ENCODE data around the gene FAAP100. TPM values are rescaled to one million over a fixed set of nuclear protein-coding genes. Genes with fewer than 3 reads are reported as not detected.
"Not testable (repeated sequence)": the region's sequence is repeated elsewhere in the genome, so short reads cannot be mapped to it uniquely, and the experiment has no call there.

FAAP100 gene
- polyA plus RNA-seq, 1 of the 3 experiments (the other 2 are of a cell fraction), result 18.9 TPM

GRCh38 chr17:81531013-81531412, 21.1 kb downstream of the FAAP100 start:
- H4K20me1 ChIP-seq (ENCODE audit: insufficient read depth); H3K36me3 ChIP-seq (replicated peaks in 1 of 2; ENCODE audit: control insufficient read depth in 1 of 2, insufficient read depth in 2 of 2, low read length in 1 of 2); H3K9ac ChIP-seq; H3K27me3 ChIP-seq (ENCODE audit: insufficient read depth); H3K9me3 ChIP-seq; H3F3A ChIP-seq (replicated peaks; ENCODE audit: insufficient read depth); DNase-seq; H3K79me2 ChIP-seq (ENCODE audit: insufficient read depth); H3K4me2 ChIP-seq; H3K4me3 ChIP-seq (ENCODE audit: low read depth in 2 of 2, low read length in 1 of 2); H3K27ac ChIP-seq (ENCODE audit: low read depth in 2 of 2, low read length in 1 of 2); H3K9me2 ChIP-seq; H2AFZ ChIP-seq (ENCODE audit: low read depth): not testable (repeated sequence)
- 90% methylated on average over 6 of the region's 6 CpGs for WGBS (ENCODE audit: low lambda C conversion rate)
- H3K4me1 ChIP-seq (ENCODE audit: control insufficient read depth in 1 of 2, insufficient read depth in 2 of 2, low read depth in 1 of 2, low read length in 1 of 2), result peaks cover 0 to 19% of the 10 kb centered on the region in 2 experiments; a peak in 1 of 4 replicates
- POLR2A ChIA-PET, result interaction anchor here (1.3 kb wide), 1 partner anchor 16 kb away, joined by 3 read pairs; no protein-coding TSS in a partner anchor
- CTCF ChIA-PET, result interaction anchor here (0.9 to 1.6 kb wide), 3 partner anchors 12 to 47 kb away, joined by 3 to 5 read pairs (median 4); no protein-coding TSS in a partner anchor

- POLR2A ChIA-PET, result interaction anchor here (1.0 kb wide), 1 partner anchor 14 kb away, joined by 3 read pairs; no protein-coding TSS in a partner anchor
- no peaks in the 10 kb centered on the region for H3K9me2 ChIP-seq
- CTCF ChIA-PET, result interaction anchor here (0.9 to 1.7 kb wide), 5 partner anchors 18 to 276 kb away, joined by 3 to 7 read pairs (median 5); no protein-coding TSS in a partner anchor
- DNase-seq, result no peak
- H3K9ac ChIP-seq, result no peak overlapping the region
- WGBS (ENCODE audit: low lambda C conversion rate), result 66% methylated on average over 5 of the region's 6 CpGs
- no peaks in the 10 kb centered on the region for H3K9me3 ChIP-seq
- H3K27me3 ChIP-seq (ENCODE audit: insufficient read depth), result no peaks in the 10 kb centered on the region
- H3K27ac ChIP-seq (ENCODE audit: low read depth in 2 of 2, low read length in 1 of 2), result no peak overlapping the region
- no peaks in the 10 kb centered on the region for H3K79me2 ChIP-seq (ENCODE audit: insufficient read depth)
- TF ChIP-seq GABPA (IDR thresholded peaks at IDR 0.05; ENCODE audit: low read depth), result no peak
- no peak for TF ChIP-seq FOSL2 (IDR thresholded peaks at IDR 0.05; ENCODE audit: borderline replicate concordance, low read depth)
- TF ChIP-seq RFX5 (IDR thresholded peaks at IDR 0.05; ENCODE audit: low read length), result no peak
- TF ChIP-seq REST (IDR thresholded peaks at IDR 0.05; ENCODE audit: low read depth, low read length), result no peak
- TF ChIP-seq RAD21 (IDR thresholded peaks at IDR 0.05; ENCODE audit: low read length), result no peak
- no peak for TF ChIP-seq USF1 (IDR thresholded peaks at IDR 0.05; ENCODE audit: borderline replicate concordance, low read depth)
- TF ChIP-seq EP300 (IDR thresholded peaks at IDR 0.05; ENCODE audit: borderline replicate concordance in 1 of 2, low read depth in 1 of 2, low read length in 1 of 2), result no peak
- no peak for TF ChIP-seq POLR2AphosphoS5 (IDR thresholded peaks at IDR 0.05; ENCODE audit: low read depth, low read length)
- no peak for TF ChIP-seq PBX3 (IDR thresholded peaks at IDR 0.05)
- no peak for TF ChIP-seq ZBTB33 (IDR thresholded peaks at IDR 0.05; ENCODE audit: borderline replicate concordance, low read depth)
- TF ChIP-seq JUND (IDR thresholded peaks at IDR 0.05), result no peak
- TF ChIP-seq TEAD4 (IDR thresholded peaks at IDR 0.05; ENCODE audit: borderline replicate concordance, insufficient read depth), result no peak
- no peak for TF ChIP-seq USF2 (IDR thresholded peaks at IDR 0.05; ENCODE audit: borderline replicate concordance, low read depth, low read length)
- TF ChIP-seq NFIC (IDR thresholded peaks at IDR 0.05; ENCODE audit: borderline replicate concordance), result no peak
- no peak for TF ChIP-seq CHD2 (IDR thresholded peaks at IDR 0.05; ENCODE audit: low read length, partially characterized antibody)
- TF ChIP-seq RCOR1 (IDR thresholded peaks at IDR 0.05; ENCODE audit: low read length), result no peak
- H4K20me1 ChIP-seq (ENCODE audit: insufficient read depth), result no peaks in the 10 kb centered on the region; the same call in 1 of the 2 replicates
- H3K4me3 ChIP-seq (ENCODE audit: low read depth in 2 of 2, low read length in 1 of 2), result no peak overlapping the region
- no peaks in the 10 kb centered on the region for H3K36me3 ChIP-seq (replicated peaks in 1 of 2; ENCODE audit: control insufficient read depth in 1 of 2, insufficient read depth in 2 of 2, low read length in 1 of 2)
- peaks cover 0 to 11% of the 10 kb centered on the region in 2 experiments; a peak in 1 of 4 replicates for H3K4me1 ChIP-seq (ENCODE audit: control insufficient read depth in 1 of 2, insufficient read depth in 2 of 2, low read depth in 1 of 2, low read length in 1 of 2)
- H3K4me2 ChIP-seq, result no peak overlapping the region
- H3F3A ChIP-seq (replicated peaks; ENCODE audit: insufficient read depth), result peaks cover 15% of the 10 kb centered on the region
- H2AFZ ChIP-seq (ENCODE audit: low read depth), result no peak overlapping the region
Measured at GRCh38 chr17:81529437-81529803, 22.7 kb downstream of the FAAP100 start.
